ENCODE data around the gene KAT2A.
A peak's percentile ranks its signal among the peaks of the same experiment; 100 is the strongest.

The KAT2A gene

DNA sequence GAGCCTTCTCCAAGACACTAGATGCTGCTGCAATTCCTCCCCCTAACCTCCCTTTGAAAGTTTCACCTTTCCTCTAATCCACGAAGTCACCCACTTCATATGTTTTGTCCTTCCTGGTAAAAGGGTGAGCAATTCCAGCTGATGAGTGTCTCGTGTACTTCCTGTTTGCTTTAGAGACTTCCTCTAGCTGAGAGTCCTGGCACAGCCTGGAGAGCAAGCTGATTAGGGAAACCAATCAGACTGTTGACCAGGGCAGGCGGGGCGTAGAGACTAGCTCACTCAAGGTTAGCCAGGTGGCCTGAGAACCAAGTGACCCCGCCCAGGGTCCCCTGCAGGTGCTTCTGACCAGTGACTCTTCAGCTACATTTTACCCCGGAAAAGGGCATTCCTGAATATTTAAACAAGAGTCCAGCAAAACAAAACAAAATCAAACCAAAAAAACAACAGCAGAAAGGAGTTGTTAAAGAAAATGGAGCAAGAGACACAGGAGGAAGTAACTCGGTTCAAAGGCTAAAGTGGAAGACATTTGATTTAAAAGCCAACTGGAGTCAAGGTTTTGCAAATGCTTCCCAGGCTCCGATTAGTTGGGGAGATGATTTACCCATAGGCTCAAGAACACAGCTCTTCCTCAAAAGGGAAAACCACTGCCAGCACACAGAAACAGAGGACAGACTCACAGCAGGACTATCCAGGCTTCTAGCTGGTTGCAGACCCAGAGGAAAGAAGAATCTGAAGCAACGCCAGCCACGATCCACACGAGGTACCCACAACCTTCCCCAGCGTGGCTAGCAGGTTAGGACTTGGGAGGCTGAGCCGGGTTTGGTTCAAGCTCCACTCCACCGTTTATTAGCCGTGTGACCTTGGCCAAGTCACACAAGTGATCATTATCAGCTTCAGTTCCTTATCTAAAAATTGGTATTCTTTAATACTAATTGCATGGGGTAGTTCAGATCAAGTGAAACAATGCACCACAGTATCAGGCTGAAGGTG, 14.8 kb upstream of the KAT2A start:
- CTCF ChIA-PET = interaction anchor here (0.6 to 5.3 kb wide), 9 partner anchors 8 to 52 kb away, joined by 3 to 24 read pairs (median 4); partner anchors contain the start of gene DHX58
- DNase-seq = peak in 1 of 3 donors; percentile 38
- POLR2A ChIA-PET = interaction anchor here (0.7 to 0.8 kb wide), 2 partner anchors 18 to 319 kb away, joined by 3 read pairs; no protein-coding TSS in a partner anchor

GRCh38 chr17:42135151-42135550, 14.0 kb upstream of the KAT2A start:
- 100% methylated on average over 4 of the region's 6 CpGs for WGBS (ENCODE audit: insufficient coverage)
- Histone ChIP-seq H3K4me1 (ENCODE audit: control extremely low read depth in 1 of 4, control insufficient read depth in 4 of 4, insufficient read depth in 4 of 4, low read length in 3 of 4) (peaks cover 17 to 64% (median 54%) of the 10 kb centered on the region in 4 experiments), H3K4me3 (ENCODE audit: control insufficient read depth in 1 of 7, extremely low read depth in 1 of 7, insufficient read depth in 4 of 7, low read depth in 2 of 7, low read length in 6 of 7) (no peak overlapping the region), H3K27me3 (replicated peaks in 2 of 5; ENCODE audit: control insufficient read depth in 4 of 5, insufficient read depth in 5 of 5, low read length in 4 of 5) (no peaks in the 10 kb centered on the region), H3K27ac (ENCODE audit: insufficient read depth in 1 of 2, low read depth in 1 of 2, low read length in 2 of 2, poor library complexity in 1 of 2, severe bottlenecking in 2 of 2) (peak overlapping the region in 1 of 2 experiments; percentile 25), H3K9me3 (ENCODE audit: control extremely low read depth in 1 of 5, control insufficient read depth in 4 of 5, insufficient read depth in 2 of 5, low read depth in 1 of 5, low read length in 4 of 5) (no peaks in the 10 kb centered on the region), H3K36me3 (ENCODE audit: control insufficient read depth in 4 of 4, insufficient read depth in 4 of 4, low read length in 3 of 4) (peaks cover 0 to 53% (median 12%) of the 10 kb centered on the region in 4 experiments)
- CTCF ChIA-PET = interaction anchor here (1.1 to 2.7 kb wide), 5 partner anchors 15 to 52 kb away, joined by 3 to 8 read pairs (median 4); no protein-coding TSS in a partner anchor
- no peak for DNase-seq
- POLR2A ChIA-PET = interaction anchor here (0.8 kb wide), 1 partner anchor 19 kb away, joined by 3 read pairs; no protein-coding TSS in a partner anchor

More for the DNA sequence above, 14.8 kb upstream of the KAT2A start:
- Histone ChIP-seq H3K4me1 (ENCODE audit: control extremely low read depth in 1 of 4, control insufficient read depth in 4 of 4, insufficient read depth in 4 of 4, low read length in 3 of 4) (peaks cover 17 to 57% (median 46%) of the 10 kb centered on the region in 4 experiments), H3K9me3 (ENCODE audit: control extremely low read depth in 1 of 5, control insufficient read depth in 4 of 5, insufficient read depth in 2 of 5, low read depth in 1 of 5, low read length in 4 of 5) (no peaks in the 10 kb centered on the region), H3K27ac (ENCODE audit: insufficient read depth in 1 of 2, low read depth in 1 of 2, low read length in 2 of 2, poor library complexity in 1 of 2, severe bottlenecking in 2 of 2) (peak overlapping the region in 1 of 2 experiments; percentile 45), H3K36me3 (ENCODE audit: control insufficient read depth in 4 of 4, insufficient read depth in 4 of 4, low read length in 3 of 4) (peaks cover 1 to 50% (median 10%) of the 10 kb centered on the region in 4 experiments), H3K4me3 (ENCODE audit: control insufficient read depth in 1 of 7, extremely low read depth in 1 of 7, insufficient read depth in 4 of 7, low read depth in 2 of 7, low read length in 6 of 7) (no peak overlapping the region), H3K27me3 (replicated peaks in 2 of 5; ENCODE audit: control insufficient read depth in 4 of 5, insufficient read depth in 5 of 5, low read length in 4 of 5) (no peaks in the 10 kb centered on the region)
- 73% methylated on average over 10 of the region's 15 CpGs for WGBS (ENCODE audit: insufficient coverage)

DNA sequence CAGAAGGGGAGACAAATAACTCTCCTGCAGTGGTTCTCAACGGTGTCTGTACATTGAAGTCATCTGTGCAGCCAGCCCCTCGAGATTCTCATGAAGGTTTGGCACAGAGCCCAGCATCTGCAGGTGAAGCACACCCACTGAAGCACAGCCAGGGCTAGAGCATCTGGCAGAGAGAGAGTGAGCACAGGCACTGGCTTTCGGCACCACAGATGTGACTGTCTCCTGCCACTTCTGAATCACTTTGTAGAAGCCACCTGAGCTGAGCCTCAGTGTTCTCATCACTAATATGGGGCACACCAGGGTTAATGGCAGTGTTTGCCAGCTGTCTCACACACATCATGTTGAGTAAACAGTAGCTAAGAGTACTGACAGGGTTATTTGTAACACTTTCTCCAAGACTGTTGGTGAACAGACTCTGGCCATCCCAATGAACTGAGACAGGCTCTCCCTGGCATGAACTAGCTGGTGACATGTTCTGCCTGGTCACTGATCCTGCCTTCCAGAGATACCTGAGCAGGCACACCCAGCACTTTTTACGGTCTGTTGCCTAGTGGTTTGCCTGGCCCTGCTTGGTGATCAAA, 12.4 kb upstream of the KAT2A start:
- H3K4me1 ChIP-seq (ENCODE audit: control extremely low read depth in 1 of 4, control insufficient read depth in 4 of 4, insufficient read depth in 4 of 4, low read length in 3 of 4) = peaks cover 17 to 72% (median 55%) of the 10 kb centered on the region in 4 experiments
- H3K27me3 ChIP-seq (replicated peaks in 2 of 5; ENCODE audit: control insufficient read depth in 4 of 5, insufficient read depth in 5 of 5, low read length in 4 of 5) = no peaks in the 10 kb centered on the region
- ChIA-PET CTCF (interaction anchor here (0.8 to 3.5 kb wide), 7 partner anchors 8 to 48 kb away, joined by 3 to 13 read pairs (median 4); partner anchors contain the start of genes HSPB9 and KCNH4), POLR2A (interaction anchor here (1.2 to 1.4 kb wide), 2 partner anchors 10 to 20 kb away, joined by 3 to 4 read pairs; no protein-coding TSS in a partner anchor)
- H3K27ac ChIP-seq (ENCODE audit: insufficient read depth in 1 of 2, low read depth in 1 of 2, low read length in 2 of 2, poor library complexity in 1 of 2, severe bottlenecking in 2 of 2) = peak overlapping the region in 1 of 2 experiments; percentile 60
- DNase-seq = peak in 2 of 3 donors; percentile 68 to 79
- H3K36me3 ChIP-seq (ENCODE audit: control insufficient read depth in 4 of 4, insufficient read depth in 4 of 4, low read length in 3 of 4) = peaks cover 0 to 56% (median 19%) of the 10 kb centered on the region in 4 experiments
- H3K4me3 ChIP-seq (ENCODE audit: control insufficient read depth in 1 of 7, extremely low read depth in 1 of 7, insufficient read depth in 4 of 7, low read depth in 2 of 7, low read length in 6 of 7) = peak overlapping the region in 1 of 7 experiments; percentile 61
- 42% methylated on average over 4 of the region's 4 CpGs for WGBS (ENCODE audit: insufficient coverage)
- no peaks in the 10 kb centered on the region for H3K9me3 ChIP-seq (ENCODE audit: control extremely low read depth in 1 of 5, control insufficient read depth in 4 of 5, insufficient read depth in 2 of 5, low read depth in 1 of 5, low read length in 4 of 5)

- Histone ChIP-seq H3K4me1 (ENCODE audit: control extremely low read depth in 1 of 4, control insufficient read depth in 4 of 4, insufficient read depth in 4 of 4, low read length in 3 of 4) (peaks cover 17 to 72% (median 55%) of the 10 kb centered on the region in 4 experiments), H3K27ac (ENCODE audit: insufficient read depth in 1 of 2, low read depth in 1 of 2, low read length in 2 of 2, poor library complexity in 1 of 2, severe bottlenecking in 2 of 2) (peak overlapping the region in 1 of 2 experiments; percentile 60), H3K4me3 (ENCODE audit: control insufficient read depth in 1 of 7, extremely low read depth in 1 of 7, insufficient read depth in 4 of 7, low read depth in 2 of 7, low read length in 6 of 7) (peak overlapping the region in 5 of 7 experiments; percentile 7 to 61 (median 46)), H3K27me3 (replicated peaks in 2 of 5; ENCODE audit: control insufficient read depth in 4 of 5, insufficient read depth in 5 of 5, low read length in 4 of 5) (no peaks in the 10 kb centered on the region), H3K36me3 (ENCODE audit: control insufficient read depth in 4 of 4, insufficient read depth in 4 of 4, low read length in 3 of 4) (peaks cover 3 to 56% (median 25%) of the 10 kb centered on the region in 4 experiments), H3K9me3 (ENCODE audit: control extremely low read depth in 1 of 5, control insufficient read depth in 4 of 5, insufficient read depth in 2 of 5, low read depth in 1 of 5, low read length in 4 of 5) (no peaks in the 10 kb centered on the region)
- POLR2A ChIA-PET = interaction anchor here (1.2 to 1.4 kb wide), 2 partner anchors 9 to 21 kb away, joined by 3 to 4 read pairs; no protein-coding TSS in a partner anchor
- CTCF ChIA-PET = interaction anchor here (1.2 to 3.5 kb wide), 5 partner anchors 10 to 49 kb away, joined by 3 to 13 read pairs (median 6); partner anchors contain the start of gene KCNH4
- 0% methylated on average over 3 of the region's 3 CpGs for WGBS (ENCODE audit: insufficient coverage)
- peak; percentile 59 to 83 (median 77) for DNase-seq
Observed at GRCh38 chr17:42132941-42133340, 11.8 kb upstream of the KAT2A start.

DNA sequence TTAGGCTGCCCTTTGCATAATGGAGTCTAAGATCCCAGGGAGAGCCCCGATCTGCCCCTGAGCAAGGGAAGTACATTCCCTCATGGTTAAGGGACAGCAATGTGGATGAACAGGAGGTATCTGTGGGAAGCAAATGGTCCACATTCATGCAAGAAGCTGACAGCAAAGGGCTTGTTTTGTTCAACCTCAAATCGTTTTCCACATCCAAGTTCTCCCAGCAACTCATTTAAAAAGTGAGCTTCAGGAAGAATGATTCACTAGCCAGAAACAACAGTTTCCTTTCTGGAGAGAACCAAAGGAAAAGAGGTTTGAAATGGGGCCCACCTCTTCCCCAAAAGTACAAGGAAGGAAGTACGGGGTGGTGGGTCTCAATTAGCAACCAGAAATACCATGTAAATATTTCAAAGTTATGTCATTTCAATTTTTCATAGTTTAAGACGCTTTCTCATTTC, 10.8 kb upstream of the KAT2A start:
- no peaks in the 10 kb centered on the region for H3K9me3 ChIP-seq (ENCODE audit: control extremely low read depth in 1 of 5, control insufficient read depth in 4 of 5, insufficient read depth in 2 of 5, low read depth in 1 of 5, low read length in 4 of 5)
- peaks cover 3 to 64% (median 33%) of the 10 kb centered on the region in 4 experiments for H3K36me3 ChIP-seq (ENCODE audit: control insufficient read depth in 4 of 4, insufficient read depth in 4 of 4, low read length in 3 of 4)
- H3K27ac ChIP-seq (ENCODE audit: insufficient read depth in 1 of 2, low read depth in 1 of 2, low read length in 2 of 2, poor library complexity in 1 of 2, severe bottlenecking in 2 of 2) = peak overlapping the region; percentile 51 to 60
- H3K4me3 ChIP-seq (ENCODE audit: control insufficient read depth in 1 of 7, extremely low read depth in 1 of 7, insufficient read depth in 4 of 7, low read depth in 2 of 7, low read length in 6 of 7) = peak overlapping the region in 5 of 7 experiments; percentile 13 to 61 (median 31)
- CTCF ChIA-PET = interaction anchor here (1.2 to 3.5 kb wide), 9 partner anchors 11 to 106 kb away, joined by 3 to 13 read pairs (median 6); partner anchors contain the start of genes GHDC and KCNH4
- H3K4me1 ChIP-seq (ENCODE audit: control extremely low read depth in 1 of 4, control insufficient read depth in 4 of 4, insufficient read depth in 4 of 4, low read length in 3 of 4) = peaks cover 17 to 72% (median 55%) of the 10 kb centered on the region in 4 experiments
- peak; percentile 56 to 67 (median 60) for DNase-seq
- POLR2A ChIA-PET = interaction anchor here (0.6 to 2.1 kb wide), 2 partner anchors 11 to 77 kb away, joined by 3 to 9 read pairs; partner anchors contain the start of gene KAT2A
- no peaks in the 10 kb centered on the region for H3K27me3 ChIP-seq (replicated peaks in 2 of 5; ENCODE audit: control insufficient read depth in 4 of 5, insufficient read depth in 5 of 5, low read length in 4 of 5)
- 0% methylated on average over 1 of the region's 4 CpGs for WGBS (ENCODE audit: insufficient coverage)

DNA sequence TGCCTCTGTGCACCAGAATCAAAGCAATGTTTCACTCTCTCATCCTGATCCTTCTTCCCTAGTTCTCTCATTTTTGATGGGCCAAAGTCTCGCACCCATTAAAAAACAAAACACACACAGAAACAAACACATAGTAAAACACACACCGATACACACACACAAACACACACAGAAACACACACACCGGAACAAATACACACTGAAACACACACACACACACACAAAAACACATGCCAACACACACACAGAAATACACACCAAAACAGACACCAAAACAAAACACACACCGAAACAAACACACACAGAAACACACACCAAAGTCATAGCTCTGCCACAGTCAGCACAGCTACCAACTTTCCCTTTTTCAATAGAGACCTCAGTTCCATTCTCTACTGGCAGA, 10.1 kb upstream of the KAT2A start:
- peaks cover 17 to 68% (median 52%) of the 10 kb centered on the region in 4 experiments for H3K4me1 ChIP-seq (ENCODE audit: control extremely low read depth in 1 of 4, control insufficient read depth in 4 of 4, insufficient read depth in 4 of 4, low read length in 3 of 4)
- peak overlapping the region; percentile 51 to 60 for H3K27ac ChIP-seq (ENCODE audit: insufficient read depth in 1 of 2, low read depth in 1 of 2, low read length in 2 of 2, poor library complexity in 1 of 2, severe bottlenecking in 2 of 2)
- WGBS (ENCODE audit: insufficient coverage) = 100% methylated on average over 1 of the region's 4 CpGs
- POLR2A ChIA-PET = interaction anchor here (2.1 kb wide), 1 partner anchor 10 kb away, joined by 9 read pairs; the partner anchor contains the start of gene KAT2A
- H3K27me3 ChIP-seq (replicated peaks in 2 of 5; ENCODE audit: control insufficient read depth in 4 of 5, insufficient read depth in 5 of 5, low read length in 4 of 5) = no peaks in the 10 kb centered on the region
- H3K9me3 ChIP-seq (ENCODE audit: control extremely low read depth in 1 of 5, control insufficient read depth in 4 of 5, insufficient read depth in 2 of 5, low read depth in 1 of 5, low read length in 4 of 5) = no peaks in the 10 kb centered on the region
- CTCF ChIA-PET = interaction anchor here (1.0 to 6.1 kb wide), 16 partner anchors 8 to 139 kb away, joined by 3 to 24 read pairs (median 5); partner anchors contain the start of genes GHDC and KCNH4
- no peak for DNase-seq
- H3K4me3 ChIP-seq (ENCODE audit: control insufficient read depth in 1 of 7, extremely low read depth in 1 of 7, insufficient read depth in 4 of 7, low read depth in 2 of 7, low read length in 6 of 7) = peak overlapping the region in 2 of 7 experiments; percentile 31 to 53
- peaks cover 5 to 63% (median 38%) of the 10 kb centered on the region in 4 experiments for H3K36me3 ChIP-seq (ENCODE audit: control insufficient read depth in 4 of 4, insufficient read depth in 4 of 4, low read length in 3 of 4)
